ENCODE measurements around the gene DRD3.

Gene DRD3

GRCh38 chr3:114115143-114115542 is 63.7 kb downstream of the DRD3 start:
- no peak for DNase-seq

GRCh38 chr3:114114719-114115118 is 64.1 kb downstream of the DRD3 start:
- no peak for DNase-seq

- no peak for DNase-seq
Observed at GRCh38 chr3:114112696-114113095, 66.2 kb downstream of the DRD3 start.

- DNase-seq: no peak
Observed at GRCh38 chr3:114111060-114111770, 67.6 kb downstream of the DRD3 start.

- no peak for DNase-seq
Observed at GRCh38 chr3:114110439-114110838, 68.4 kb downstream of the DRD3 start.

GRCh38 chr3:114108137-114108536 is 70.7 kb downstream of the DRD3 start:
- DNase-seq: no peak

GRCh38 chr3:114104414-114104813 is 74.4 kb downstream of the DRD3 start:
- DNase-seq: no peak

- DNase-seq: no peak
Observed at GRCh38 chr3:114103858-114104257, 75.0 kb downstream of the DRD3 start.

- DNase-seq: no peak
Observed at GRCh38 chr3:114103181-114103580, 75.7 kb downstream of the DRD3 start.

GRCh38 chr3:114101101-114101500 is 77.8 kb downstream of the DRD3 start:
- DNase-seq: no peak

- no peak for DNase-seq
Observed at GRCh38 chr3:114095796-114096195, 83.1 kb downstream of the DRD3 start.

GRCh38 chr3:114093596-114093995 is 85.3 kb downstream of the DRD3 start:
- DNase-seq: no peak

- DNase-seq: no peak
Observed at GRCh38 chr3:114093016-114093380, 85.9 kb downstream of the DRD3 start.

- no peak for DNase-seq
Observed at GRCh38 chr3:114092151-114093015, 86.5 kb downstream of the DRD3 start.

GRCh38 chr3:114089675-114090074 is 89.2 kb downstream of the DRD3 start:
- no peak for DNase-seq

GRCh38 chr3:114086356-114086755 is 92.5 kb downstream of the DRD3 start:
- DNase-seq: no peak

GRCh38 chr3:114083112-114083511 is 95.7 kb downstream of the DRD3 start:
- no peak for DNase-seq

- no peak for DNase-seq
Observed at GRCh38 chr3:114081037-114081436, 97.8 kb downstream of the DRD3 start.

- no peak for DNase-seq
Observed at GRCh38 chr3:114080201-114080600, 98.7 kb downstream of the DRD3 start.

GRCh38 chr3:114079761-114080160 is 99.1 kb downstream of the DRD3 start:
- no peak for DNase-seq

GRCh38 chr3:114078126-114078525 is 100.7 kb downstream of the DRD3 start:
- DNase-seq: no peak

Data from NCI-H1694 (cell line).